Adrenal gland (tissue), 12 donors: ENCODE results near the gene RPS23. TPM values are rescaled to one million over a fixed set of nuclear protein-coding genes. Genes with fewer than 3 reads are reported as not detected.

Experiments
- DNase-seq, 7 donors: peaks; one replicate each; pipeline ENCODE4 v3.0.0-alpha.2; 2019 to 2020
- H3K27ac ChIP-seq, 5 donors: fragments of 200-600 bp; sonication (generic) in 4 of 5; 1 replicate in 3 of 5; 2 replicates in 2 of 5; pipeline versions ENCODE4 v1.5.1 to v1.8.0; 2016 to 2020; ENCODE audit warnings: mild to moderate bottlenecking in 1 of 5
- H3K27me3 ChIP-seq: fragments of 200-600 bp; 2 replicates; pipeline ENCODE4 v1.8.0; 2021
- H3K36me3 ChIP-seq, 2 donors: fragments of 200-600 bp; replicated peaks in 1 of 2; 1 replicate in 1 of 2; 2 replicates in 1 of 2; pipeline versions ENCODE4 v1.5.1 to v1.8.0; 2018 to 2022
- H3K4me1 ChIP-seq, 2 donors: fragments of 200-600 bp; replicated peaks in 1 of 2; 1 replicate in 1 of 2; 2 replicates in 1 of 2; pipeline versions ENCODE4 v1.5.1 to v1.8.0; 2018 to 2021
- H3K4me3 ChIP-seq, 4 donors: fragments of 200-600 bp; sonication (generic) in 3 of 4; one replicate each; pipeline ENCODE4 v1.5.1; 2016 to 2018
- H3K9me3 ChIP-seq, 3 donors: fragments of 200-600 bp; sonication (generic) in 1 of 3; replicated peaks in 1 of 3; 1 replicate in 2 of 3; 2 replicates in 1 of 3; pipeline versions ENCODE4 v1.5.1 to v1.8.0; 2016 to 2021
- CTCF ChIP-seq, 6 experiments: fragments of 450-650 bp in 4 of 6; fragments of 200-600 bp in 2 of 6; sonication (generic) in 1 of 6; IDR thresholded peaks; 1 replicate in 5 of 6; 2 replicates in 1 of 6; pipeline versions ENCODE4 v1.5.1 to v1.8.0; 2016 to 2021; ENCODE audit warnings: antibody characterized with exemption in 6 of 6, mild to moderate bottlenecking in 2 of 6, moderate library complexity in 1 of 6
- POLR2A ChIP-seq, 2 donors: fragments of 450-650 bp; IDR thresholded peaks; one replicate each; pipeline ENCODE4 v1.6.1; 2017; ENCODE audit warnings: antibody characterized with exemption in 2 of 2, mild to moderate bottlenecking in 2 of 2, moderate library complexity in 1 of 2
- WGBS, 4 donors: extraction: QIAGEN DNeasy Blood & Tissue Kit in 2 of 4; methylation state at CpG; one replicate each; pipeline versions ENCODE4 v1.1.5 to v1.1.7; 2013 to 2017; 5-methylcytosine and 5-hydroxymethylcytosine counted together
- intact Hi-C, 2 donors: fragments of 100-400 bp; cut with DNase I; formaldehyde crosslinking; loops; one replicate each; pipeline versions ENCODE4 v1.14.1 to v1.15.0; 2022 to 2023
- polyA plus RNA-seq, 3 donors: library from polyadenylated mRNA; stranded (reverse); fragments of 200-250 nt in 2 of 3; fragments of 350-450 nt in 1 of 3; fragmentation: Illumina TruSeq in 1 of 3; extraction: RNeasy Lipid Tissue Mini Kit (QIAGEN cat#74804) in 1 of 3; gene quantifications; one replicate each; pipeline ENCODE4 v1.2.3, GENCODE V29; 2013 to 2014
- total RNA-seq, 9 donors: library from RNA; depleted of rRNA in 4 of 9; stranded (reverse); fragments of >200 nt in 4 of 9; fragments of 120-200 nt in 1 of 9; fragmentation: NEBNext Ultra II Directional in 1 of 9; extraction: Animal tissue kit (Norgen Biotek cat#: 25700) in 1 of 9; gene quantifications; one replicate each; pipeline versions ENCODE4 v1.1.0 to v1.2.4, GENCODE V29; 2013 to 2023
- donor health status: healthy with polysubstance abuse.
- donor health status: Bipolar disorder and iron deficiency.
- donor health status: DM: yes; HTN: yes; CAD: no.
- donor health status: DM: no; HTN: no; CAD: no.
- donor health status: DM: no; HTN: no; CAD: no.
- donor health status: DM: yes; HTN: yes; CAD: no.

The RPS23 gene
- total and polyA plus RNA-seq, 12 donors: 995 to 3,420 (median 1,546) TPM

- whole genome bisulfite sequencing, 4 donors: 90 to 99% (median 93%) methylated on average over 3 of the region's 3 CpGs
- DNase-seq: no peak
These were observed 23.0 kb upstream of the RPS23 start for GRCh38 chr5:82301190-82301589.

GRCh38 chr5:82298668-82299067 lies 20.5 kb upstream of the RPS23 start:
- 50 to 71% (median 58%) methylated on average over 2 of the region's 2 CpGs for WGBS, 4 donors
- Histone ChIP-seq H3K27me3 (no peaks in the 10 kb centered on the region), H3K36me3 (no peaks in the 10 kb centered on the region), H3K9me3 (no peaks in the 10 kb centered on the region), H3K27ac (no peak overlapping the region), H3K4me1 (no peaks in the 10 kb centered on the region), H3K4me3 (no peak overlapping the region)
- DNase-seq: no peak
- intact Hi-C loops: no loop called here
- TF ChIP-seq POLR2A (IDR thresholded peaks at IDR 0.05) (no peak), CTCF (IDR thresholded peaks at IDR 0.05) (no peak)

More at GRCh38 chr5:82301190-82301589, 23.0 kb upstream of the RPS23 start:
- Histone ChIP-seq H3K4me3 (no peak overlapping the region), H3K27me3 (no peaks in the 10 kb centered on the region), H3K36me3 (no peaks in the 10 kb centered on the region), H3K9me3 (no peaks in the 10 kb centered on the region), H3K4me1 (no peaks in the 10 kb centered on the region), H3K27ac (no peak overlapping the region)
- no peak for TF ChIP-seq CTCF (IDR thresholded peaks at IDR 0.05)
- no peak for TF ChIP-seq POLR2A (IDR thresholded peaks at IDR 0.05)
- intact Hi-C loops: no loop called here

- no peaks in the 10 kb centered on the region for H3K4me1 ChIP-seq
- 49 to 79% (median 66%) methylated on average over 3 of the region's 3 CpGs for WGBS, 4 donors
- TF ChIP-seq CTCF (IDR thresholded peaks at IDR 0.05) (no peak), POLR2A (IDR thresholded peaks at IDR 0.05) (no peak)
- DNase-seq: no peak
- H3K27ac ChIP-seq: no peak overlapping the region
- no peaks in the 10 kb centered on the region for H3K36me3 ChIP-seq
- no peaks in the 10 kb centered on the region for H3K27me3 ChIP-seq
- intact Hi-C loops: no loop called here
- H3K9me3 ChIP-seq: no peaks in the 10 kb centered on the region
- H3K4me3 ChIP-seq: no peak overlapping the region
These were observed 19.6 kb upstream of the RPS23 start for GRCh38 chr5:82297711-82298110.

GRCh38 chr5:82296929-82297328 lies 18.8 kb upstream of the RPS23 start:
- Histone ChIP-seq H3K9me3 (no peaks in the 10 kb centered on the region), H3K27ac (no peak overlapping the region), H3K36me3 (no peaks in the 10 kb centered on the region), H3K4me1 (no peaks in the 10 kb centered on the region), H3K27me3 (no peaks in the 10 kb centered on the region), H3K4me3 (no peak overlapping the region)
- no peak for DNase-seq
- intact Hi-C loops: no loop called here
- TF ChIP-seq POLR2A (IDR thresholded peaks at IDR 0.05): no peak
- no peak for TF ChIP-seq CTCF (IDR thresholded peaks at IDR 0.05)
- 86 to 95% (median 90%) methylated on average over 4 of the region's 4 CpGs for WGBS, 4 donors
